ENCODE data around the gene RASGRP2.

Gene RASGRP2

DNA sequence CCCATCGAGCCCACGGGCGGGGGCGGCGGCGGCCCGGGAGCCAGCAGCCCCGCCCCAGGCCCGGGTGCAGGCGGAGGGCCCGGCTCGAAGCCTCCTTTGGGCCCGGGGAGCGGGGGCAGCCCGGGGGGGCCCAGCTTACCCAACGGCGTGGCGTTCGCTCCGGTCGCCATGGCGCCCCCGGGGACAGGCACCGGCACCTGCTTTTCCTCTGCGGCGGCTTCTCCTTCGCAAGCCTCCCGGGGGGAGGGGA, 34.2 kb upstream of the RASGRP2 start:
- peaks cover 51% of the 10 kb centered on the region for H3K36me3 ChIP-seq (ENCODE audit: insufficient read depth, low read length)
- H3K4me3 ChIP-seq (ENCODE audit: low read length), result peak overlapping the region; percentile 99
- H3K27me3 ChIP-seq (ENCODE audit: insufficient read depth, low read length), result no peaks in the 10 kb centered on the region
- H2AFZ ChIP-seq (ENCODE audit: low read depth, low read length), result no peak overlapping the region
- peaks cover 28% of the 10 kb centered on the region for H3K4me1 ChIP-seq (ENCODE audit: insufficient read depth, low read length)
- no peaks in the 10 kb centered on the region for H3K9me3 ChIP-seq (ENCODE audit: low read length)

- Histone ChIP-seq H3K36me3 (ENCODE audit: insufficient read depth, low read length) (peaks cover 56% of the 10 kb centered on the region), H3K9me3 (ENCODE audit: low read length) (no peaks in the 10 kb centered on the region), H2AFZ (ENCODE audit: low read depth, low read length) (no peak overlapping the region), H3K4me1 (ENCODE audit: insufficient read depth, low read length) (peaks cover 28% of the 10 kb centered on the region), H3K4me3 (ENCODE audit: low read length) (peak overlapping the region; percentile 99), H3K27me3 (ENCODE audit: insufficient read depth, low read length) (no peaks in the 10 kb centered on the region)
Measured at GRCh38 chr11:64777449-64778222, 33.7 kb upstream of the RASGRP2 start.

GRCh38 chr11:64776875-64777274, 32.9 kb upstream of the RASGRP2 start:
- Histone ChIP-seq H3K9me3 (ENCODE audit: low read length) (no peaks in the 10 kb centered on the region), H3K36me3 (ENCODE audit: insufficient read depth, low read length) (peaks cover 64% of the 10 kb centered on the region), H2AFZ (ENCODE audit: low read depth, low read length) (no peak overlapping the region), H3K27me3 (ENCODE audit: insufficient read depth, low read length) (no peaks in the 10 kb centered on the region), H3K4me1 (ENCODE audit: insufficient read depth, low read length) (peaks cover 28% of the 10 kb centered on the region), H3K4me3 (ENCODE audit: low read length) (peak overlapping the region; percentile 99)

DNA sequence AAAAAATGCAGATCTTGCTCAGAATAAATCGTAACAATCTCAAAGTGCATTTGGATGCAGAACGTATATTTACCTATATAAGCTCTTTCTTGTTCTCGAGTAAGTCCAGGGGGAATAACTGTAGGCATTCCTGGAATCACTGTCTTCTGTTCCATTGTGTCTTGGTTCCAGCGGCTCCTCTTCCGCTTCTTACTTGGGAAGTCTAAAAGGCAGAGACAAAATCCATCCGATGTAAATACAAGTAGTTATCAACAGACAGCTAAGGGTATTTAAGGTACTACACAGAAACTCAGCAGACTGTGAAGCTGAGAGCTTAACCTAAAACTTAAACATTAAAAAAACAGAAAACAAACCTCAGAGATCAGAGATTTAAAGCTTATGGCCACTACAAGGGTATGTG, 32.5 kb upstream of the RASGRP2 start:
- H2AFZ ChIP-seq (ENCODE audit: low read depth, low read length), result no peak overlapping the region
- H3K36me3 ChIP-seq (ENCODE audit: insufficient read depth, low read length), result peaks cover 68% of the 10 kb centered on the region

DNA sequence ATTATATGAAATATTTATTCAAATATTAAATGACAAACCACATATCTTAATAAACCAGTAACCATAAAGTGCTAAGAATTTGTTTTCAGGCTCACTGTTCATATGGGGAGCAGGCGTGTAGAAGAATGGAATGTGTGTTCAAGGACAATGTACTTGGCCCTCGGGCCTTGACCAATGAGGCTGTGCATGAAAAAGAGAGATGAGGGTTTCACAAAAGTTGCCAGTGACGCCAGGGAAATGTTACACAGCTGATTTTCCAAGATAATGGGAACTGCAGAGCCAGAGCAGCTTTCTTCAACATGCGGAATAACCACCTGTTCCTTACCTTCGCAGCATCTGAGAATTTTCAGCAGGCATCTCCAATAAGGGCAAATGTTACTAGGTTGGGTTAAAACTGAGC, 30.2 kb upstream of the RASGRP2 start:
- Histone ChIP-seq H3K27me3 (ENCODE audit: insufficient read depth, low read length) (no peaks in the 10 kb centered on the region), H3K4me3 (ENCODE audit: low read length) (no peak overlapping the region)

More for the DNA sequence above, 32.5 kb upstream of the RASGRP2 start:
- Histone ChIP-seq H3K9me3 (ENCODE audit: low read length) (no peaks in the 10 kb centered on the region), H3K4me1 (ENCODE audit: insufficient read depth, low read length) (peaks cover 28% of the 10 kb centered on the region), H3K27me3 (ENCODE audit: insufficient read depth, low read length) (no peaks in the 10 kb centered on the region), H3K4me3 (ENCODE audit: low read length) (peak overlapping the region; percentile 99)

DNA sequence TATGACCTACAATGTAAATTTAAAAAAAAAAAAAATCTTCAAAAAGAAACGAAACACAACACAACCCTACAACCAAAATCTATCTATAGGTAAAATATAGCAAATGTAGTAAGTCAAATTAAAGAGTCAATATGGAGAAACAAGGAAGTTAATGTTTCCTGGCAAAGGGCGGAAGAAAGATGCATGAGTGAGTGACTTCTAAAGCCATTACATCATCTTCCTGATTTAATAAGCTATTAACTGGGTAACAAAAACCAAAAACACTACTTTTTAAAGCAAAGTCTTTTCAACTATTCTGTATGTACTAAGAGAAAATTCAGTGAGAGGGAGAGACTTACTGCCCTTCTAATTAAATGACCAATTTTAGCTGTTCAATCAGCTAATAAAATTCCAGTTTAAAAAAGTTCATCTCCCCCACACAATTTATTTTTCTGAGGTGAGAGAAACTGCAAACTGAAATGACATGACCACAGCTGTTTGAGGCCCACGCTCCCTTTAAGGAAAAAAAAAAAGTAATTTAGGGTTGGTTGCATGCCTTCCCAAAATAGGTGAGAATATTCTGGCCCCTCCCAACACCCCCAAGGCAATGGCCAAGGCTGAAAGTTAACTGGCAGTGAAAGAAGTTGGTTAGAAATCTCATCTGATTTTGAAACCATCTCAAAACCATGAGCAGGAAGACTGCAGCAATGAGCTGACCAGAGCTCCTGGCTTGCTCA, 28.5 kb upstream of the RASGRP2 start:
- no peak overlapping the region for H3K4me3 ChIP-seq (ENCODE audit: low read length)
- peaks cover 23% of the 10 kb centered on the region for H3K4me1 ChIP-seq (ENCODE audit: insufficient read depth, low read length)
- H3K36me3 ChIP-seq (ENCODE audit: insufficient read depth, low read length), result peaks cover 98% of the 10 kb centered on the region
- no peaks in the 10 kb centered on the region for H3K9me3 ChIP-seq (ENCODE audit: low read length)
- no peak overlapping the region for H2AFZ ChIP-seq (ENCODE audit: low read depth, low read length)
- H3K27me3 ChIP-seq (ENCODE audit: insufficient read depth, low read length), result no peaks in the 10 kb centered on the region

More for the DNA sequence above, 30.2 kb upstream of the RASGRP2 start:
- Histone ChIP-seq H3K4me1 (ENCODE audit: insufficient read depth, low read length) (peaks cover 24% of the 10 kb centered on the region), H3K36me3 (ENCODE audit: insufficient read depth, low read length) (peaks cover 82% of the 10 kb centered on the region), H3K9me3 (ENCODE audit: low read length) (no peaks in the 10 kb centered on the region), H2AFZ (ENCODE audit: low read depth, low read length) (no peak overlapping the region)

- peaks cover 18% of the 10 kb centered on the region for H3K4me1 ChIP-seq (ENCODE audit: insufficient read depth, low read length)
- no peak overlapping the region for H3K4me3 ChIP-seq (ENCODE audit: low read length)
- no peak overlapping the region for H2AFZ ChIP-seq (ENCODE audit: low read depth, low read length)
- peaks cover 99% of the 10 kb centered on the region for H3K36me3 ChIP-seq (ENCODE audit: insufficient read depth, low read length)
- no peaks in the 10 kb centered on the region for H3K27me3 ChIP-seq (ENCODE audit: insufficient read depth, low read length)
- H3K9me3 ChIP-seq (ENCODE audit: low read length), result no peaks in the 10 kb centered on the region
Measured at GRCh38 chr11:64771861-64772260, 27.9 kb upstream of the RASGRP2 start.

DNA sequence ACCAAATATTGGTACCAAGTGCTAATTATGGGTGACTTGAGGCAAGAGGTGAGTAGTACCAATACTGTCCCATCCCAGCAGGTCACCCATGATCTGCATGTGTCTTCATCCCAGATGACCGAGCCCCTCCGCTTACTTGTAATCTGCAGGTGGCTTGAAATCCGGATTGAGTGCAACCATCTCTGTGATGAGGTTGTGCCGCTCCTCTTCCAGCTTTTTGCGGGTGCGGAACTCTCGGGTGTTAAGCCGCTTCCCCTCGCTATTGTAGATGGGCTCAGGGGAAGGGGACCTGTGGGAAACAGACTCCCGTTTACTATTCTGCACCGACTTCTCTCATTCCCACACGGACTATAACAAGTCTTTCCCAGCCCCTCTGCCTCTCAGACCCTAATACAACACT, 26.2 kb upstream of the RASGRP2 start:
- no peaks in the 10 kb centered on the region for H3K27me3 ChIP-seq (ENCODE audit: insufficient read depth, low read length)
- H3K4me3 ChIP-seq (ENCODE audit: low read length), result no peak overlapping the region
- no peaks in the 10 kb centered on the region for H3K9me3 ChIP-seq (ENCODE audit: low read length)
- no peak overlapping the region for H2AFZ ChIP-seq (ENCODE audit: low read depth, low read length)
- H3K36me3 ChIP-seq (ENCODE audit: insufficient read depth, low read length), result peaks cover 92% of the 10 kb centered on the region
- H3K4me1 ChIP-seq (ENCODE audit: insufficient read depth, low read length), result peaks cover 7% of the 10 kb centered on the region

- Histone ChIP-seq H3K27me3 (ENCODE audit: insufficient read depth, low read length) (no peaks in the 10 kb centered on the region), H3K4me3 (ENCODE audit: low read length) (no peak overlapping the region), H2AFZ (ENCODE audit: low read depth, low read length) (no peak overlapping the region), H3K9me3 (ENCODE audit: low read length) (no peaks in the 10 kb centered on the region), H3K4me1 (ENCODE audit: insufficient read depth, low read length) (peaks cover 15% of the 10 kb centered on the region), H3K36me3 (ENCODE audit: insufficient read depth, low read length) (peaks cover 94% of the 10 kb centered on the region)
Measured at GRCh38 chr11:64769283-64769682, 25.3 kb upstream of the RASGRP2 start.

- Histone ChIP-seq H3K4me3 (ENCODE audit: low read length) (no peak overlapping the region), H3K27me3 (ENCODE audit: insufficient read depth, low read length) (no peaks in the 10 kb centered on the region), H3K36me3 (ENCODE audit: insufficient read depth, low read length) (peaks cover 93% of the 10 kb centered on the region), H2AFZ (ENCODE audit: low read depth, low read length) (no peak overlapping the region), H3K9me3 (ENCODE audit: low read length) (no peaks in the 10 kb centered on the region), H3K4me1 (ENCODE audit: insufficient read depth, low read length) (peaks cover 23% of the 10 kb centered on the region)
Measured at GRCh38 chr11:64768300-64768694, 24.4 kb upstream of the RASGRP2 start.

- no peaks in the 10 kb centered on the region for H3K9me3 ChIP-seq (ENCODE audit: low read length)
- H3K27me3 ChIP-seq (ENCODE audit: insufficient read depth, low read length), result no peaks in the 10 kb centered on the region
- peaks cover 91% of the 10 kb centered on the region for H3K36me3 ChIP-seq (ENCODE audit: insufficient read depth, low read length)
- peaks cover 29% of the 10 kb centered on the region for H3K4me1 ChIP-seq (ENCODE audit: insufficient read depth, low read length)
- no peak overlapping the region for H3K4me3 ChIP-seq (ENCODE audit: low read length)
- no peak overlapping the region for H2AFZ ChIP-seq (ENCODE audit: low read depth, low read length)
Measured at GRCh38 chr11:64767344-64768299, 23.7 kb upstream of the RASGRP2 start.

DNA sequence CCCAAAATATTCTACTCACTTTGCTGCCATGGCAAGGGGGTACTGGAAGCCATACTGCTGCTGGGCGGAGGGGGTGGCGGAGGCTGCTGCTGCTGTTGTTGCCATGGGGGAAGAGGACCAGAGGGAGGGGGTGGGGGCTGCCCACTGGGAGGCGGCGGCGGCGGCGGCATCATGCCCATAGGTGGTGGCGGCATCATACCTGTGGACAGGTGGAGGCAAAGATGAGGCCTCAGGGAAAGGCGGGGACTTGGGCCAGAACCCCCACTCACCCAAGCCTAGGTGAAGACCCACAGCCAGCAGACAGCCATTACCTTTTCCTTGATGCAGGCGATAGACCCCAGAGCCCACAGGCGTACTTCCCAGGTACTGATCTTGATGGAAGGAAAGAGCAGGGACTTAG, 22.9 kb upstream of the RASGRP2 start:
- Histone ChIP-seq H3K36me3 (ENCODE audit: insufficient read depth, low read length) (peaks cover 83% of the 10 kb centered on the region), H2AFZ (ENCODE audit: low read depth, low read length) (no peak overlapping the region), H3K9me3 (ENCODE audit: low read length) (no peaks in the 10 kb centered on the region), H3K4me3 (ENCODE audit: low read length) (no peak overlapping the region), H3K27me3 (ENCODE audit: insufficient read depth, low read length) (no peaks in the 10 kb centered on the region), H3K4me1 (ENCODE audit: insufficient read depth, low read length) (peaks cover 32% of the 10 kb centered on the region)
